GM19463 (cell line): ENCODE data around the gene PTPN4.

Experiments used
- ATAC-seq: cut with Tn5 transposase; IDR thresholded peaks from one replicate; pipeline ENCODE4 v1.9.1; 2021; ENCODE audit warnings: mild to moderate bottlenecking, moderate library complexity; ENCODE audit not compliant: unreplicated experiment

PTPN4 gene

DNA sequence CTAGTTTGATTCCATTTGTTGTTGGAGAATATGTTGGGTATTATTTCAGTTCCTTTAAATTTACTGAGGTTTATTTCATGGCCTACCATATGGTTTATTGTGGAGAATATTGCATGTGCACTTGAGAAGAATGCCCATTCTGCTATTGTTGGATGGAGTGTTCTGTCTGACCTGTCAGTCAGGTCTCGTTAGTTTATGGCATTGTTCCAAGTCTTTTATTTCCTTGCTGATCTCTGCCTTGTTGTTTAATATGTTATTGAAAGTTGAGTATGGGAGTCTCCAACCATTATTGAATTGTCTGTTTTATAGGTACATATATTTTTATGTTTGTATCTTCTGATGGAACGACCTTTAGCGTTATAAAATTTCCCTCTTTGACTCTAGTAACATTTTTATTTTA lies 86.3 kb downstream of the PTPN4 start:
- no peak for ATAC-seq

DNA sequence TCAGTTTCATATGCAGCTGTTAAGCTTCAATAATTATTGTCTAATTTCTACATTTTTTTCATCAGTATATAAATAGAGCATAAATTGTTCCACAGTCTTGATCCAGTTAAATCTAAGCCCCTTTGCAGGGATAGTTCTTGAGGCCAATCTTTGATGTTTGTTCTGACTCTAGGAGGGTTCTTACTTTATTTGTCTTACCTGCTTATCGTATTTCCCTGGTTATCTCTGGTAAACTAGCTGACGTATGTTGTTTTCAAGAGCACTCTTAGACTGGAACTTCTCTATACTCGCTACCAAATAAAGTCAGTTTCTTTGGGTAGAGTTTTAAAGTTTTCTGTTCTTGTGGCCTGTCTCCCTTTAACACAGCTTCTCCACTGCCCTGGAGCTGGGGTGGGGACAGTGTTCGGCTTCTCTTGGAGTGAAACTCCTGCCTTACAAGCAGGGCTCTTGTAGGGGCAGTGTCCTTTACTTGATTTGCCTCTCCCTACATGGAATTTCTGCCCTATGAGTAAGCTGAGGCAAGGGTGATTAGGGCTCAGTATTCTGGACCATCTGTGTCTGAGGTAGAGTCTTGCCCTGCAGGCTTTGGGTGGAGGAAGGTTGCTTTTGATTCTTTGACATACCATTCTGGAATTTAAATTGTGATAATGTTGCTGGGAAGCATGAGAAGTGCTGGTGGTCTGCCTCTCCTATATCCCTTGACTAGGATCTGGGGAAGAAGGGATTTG lies 90.3 kb downstream of the PTPN4 start:
- no peak for ATAC-seq

DNA sequence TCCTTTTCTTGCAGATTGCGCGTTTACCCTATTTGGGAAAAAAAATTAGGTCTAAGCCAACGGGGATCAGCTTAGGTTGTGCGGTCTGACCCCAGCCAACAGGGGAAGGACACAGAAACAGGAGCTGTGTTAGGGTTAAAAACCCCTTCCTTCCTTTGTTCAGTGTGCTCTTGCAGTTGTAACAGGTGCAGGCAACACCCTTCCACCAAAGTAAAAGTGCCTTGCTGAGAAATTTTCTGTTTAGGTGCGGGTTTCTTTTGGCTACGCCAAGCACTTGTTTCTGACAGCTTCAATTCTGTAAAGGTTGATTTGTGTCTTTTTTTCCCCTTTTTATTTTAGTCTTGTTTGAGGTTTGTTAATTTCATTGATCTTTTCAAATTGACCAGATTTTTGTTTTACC lies 92.5 kb downstream of the PTPN4 start:
- ATAC-seq, result no peak

DNA sequence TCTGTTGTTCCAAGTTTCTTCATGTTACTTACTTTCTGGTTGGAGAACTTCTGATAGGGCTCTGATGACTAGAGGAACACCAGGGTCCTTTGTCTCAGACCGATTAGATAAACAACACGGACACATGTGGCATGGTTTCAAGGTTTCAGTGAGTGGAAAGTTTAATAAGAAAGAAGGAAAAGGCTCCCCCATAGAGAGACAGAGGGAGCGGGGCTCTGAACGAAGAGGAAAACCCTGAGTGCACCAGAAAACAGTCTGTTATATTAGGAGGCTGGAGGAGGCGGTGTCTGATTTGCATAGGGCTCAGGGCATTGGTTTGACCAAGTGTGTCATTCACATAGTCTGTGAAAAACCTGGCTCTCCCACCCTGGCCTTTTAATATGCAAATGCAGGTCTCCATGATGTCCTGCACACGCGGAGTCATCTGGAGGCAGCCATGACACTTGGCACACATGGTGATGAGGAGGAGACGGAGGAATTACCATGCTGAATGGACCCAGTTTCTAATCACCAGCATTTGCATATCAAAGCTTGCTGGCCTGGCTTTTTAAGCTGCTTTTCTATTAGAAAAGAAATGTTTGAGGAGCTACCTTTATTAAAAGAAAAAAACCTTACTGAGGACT lies 94.2 kb downstream of the PTPN4 start:
- ATAC-seq, result no peak

DNA sequence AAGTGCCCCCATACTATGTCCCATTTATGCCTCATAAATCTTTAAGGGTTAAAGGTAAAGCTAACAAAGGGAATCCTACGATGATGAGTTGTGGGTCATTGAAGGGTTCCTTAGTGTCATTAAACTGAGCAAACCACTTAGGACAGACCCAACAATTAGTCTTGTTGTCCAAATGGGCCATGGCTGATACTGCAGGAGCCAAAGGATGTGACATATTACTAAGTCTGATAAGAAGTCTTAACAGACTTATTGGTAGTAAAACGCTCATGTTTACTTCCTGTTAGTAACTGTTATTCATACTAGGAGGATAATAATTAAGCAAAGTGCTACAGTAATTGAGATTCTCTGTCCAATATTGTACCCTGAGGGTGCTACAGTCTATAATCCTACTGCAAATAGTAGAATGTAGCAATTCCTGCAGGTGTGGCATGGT lies 96.8 kb downstream of the PTPN4 start:
- no peak for ATAC-seq

DNA sequence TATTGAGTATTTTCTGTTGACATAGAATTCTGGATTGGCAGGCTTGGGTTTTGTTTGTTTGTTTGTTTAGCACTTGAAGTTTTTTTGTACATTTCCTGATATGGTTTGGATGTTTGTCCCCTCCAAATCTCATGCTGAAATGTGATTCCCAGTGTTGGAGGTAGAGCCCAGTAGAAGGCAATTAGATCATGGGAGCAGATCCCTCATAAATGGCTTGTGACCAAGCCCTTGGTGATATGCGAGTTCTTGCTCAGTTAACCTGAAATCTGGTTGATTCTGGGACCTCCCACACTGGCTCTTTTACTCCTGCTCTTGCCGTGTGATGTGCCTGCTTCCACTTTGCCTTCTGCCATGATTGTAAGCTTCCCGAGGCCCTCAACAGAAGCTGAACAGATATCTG lies 98.0 kb downstream of the PTPN4 start:
- ATAC-seq, result no peak

DNA sequence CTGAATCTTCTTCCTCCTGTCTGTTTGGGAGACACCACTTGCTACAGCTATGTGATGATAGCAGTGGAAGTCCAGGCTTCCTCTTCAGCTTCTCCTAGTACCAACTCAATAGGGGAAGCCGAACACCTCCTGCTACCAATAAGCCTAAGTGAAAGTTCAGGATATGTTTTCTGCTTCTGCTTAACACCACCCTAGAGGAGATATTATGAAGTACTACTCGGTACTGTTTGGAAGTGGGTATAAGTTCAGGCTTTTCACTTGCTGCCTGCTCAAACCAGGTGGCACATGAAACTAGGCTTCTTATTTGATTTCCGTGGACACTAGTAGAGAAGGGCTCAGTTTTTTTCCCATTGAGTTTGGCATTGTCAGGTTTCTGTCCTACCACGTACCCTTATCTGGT lies 99.8 kb downstream of the PTPN4 start:
- ATAC-seq, result no peak

DNA sequence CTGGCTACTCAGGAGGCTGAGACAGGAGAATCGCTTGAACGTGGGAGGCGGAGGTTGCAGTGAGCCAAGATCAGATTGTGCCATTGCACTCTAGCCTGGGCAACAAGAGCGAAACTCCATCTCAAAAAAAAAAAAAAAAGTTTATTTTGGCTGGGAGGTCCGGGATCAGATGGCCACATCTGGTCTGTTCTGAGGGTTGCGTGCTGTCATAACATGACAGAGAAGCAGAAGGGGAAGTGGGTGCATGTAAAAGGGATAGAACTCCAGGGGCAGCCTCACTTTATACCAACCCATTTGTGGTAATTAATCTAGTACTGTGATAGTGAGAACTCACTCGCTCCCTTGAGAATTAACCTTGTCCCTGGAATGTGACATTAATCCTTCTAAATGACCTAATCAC lies 101.2 kb downstream of the PTPN4 start:
- no peak for ATAC-seq

DNA sequence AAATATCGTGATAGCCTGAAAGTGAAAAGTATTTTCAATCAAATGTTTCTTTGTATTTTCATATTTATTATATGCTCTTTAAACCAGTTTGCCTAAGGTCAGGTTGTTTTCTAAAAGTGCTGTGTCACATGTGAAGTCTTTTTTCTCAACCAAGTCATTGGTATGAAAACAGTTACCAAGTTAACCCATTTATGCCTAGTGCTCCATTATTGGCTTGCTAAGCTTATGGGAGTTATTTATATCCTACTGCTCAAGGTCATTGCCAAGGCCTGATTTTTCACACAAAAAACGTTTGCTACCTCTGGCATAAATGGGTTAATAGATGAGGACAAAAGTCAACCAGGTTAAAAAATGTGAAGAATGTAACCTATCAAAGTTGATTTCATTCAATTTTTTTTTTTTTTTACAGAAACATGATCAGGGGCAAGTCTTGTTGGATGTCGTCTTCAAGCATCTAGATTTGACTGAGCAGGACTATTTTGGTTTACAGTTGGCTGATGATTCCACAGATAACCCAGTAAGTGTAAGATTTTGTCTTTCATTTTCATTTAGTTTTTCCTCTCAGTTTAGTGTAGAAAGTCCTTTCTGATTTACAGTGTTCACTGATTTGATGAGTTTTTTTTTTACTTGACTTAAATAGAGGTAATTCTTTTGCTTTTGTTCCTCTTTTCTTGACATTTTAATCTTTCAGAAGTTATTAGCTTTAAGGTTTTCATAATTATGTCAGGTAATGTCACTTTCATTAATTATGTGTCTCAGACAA lies 102.6 kb downstream of the PTPN4 start:
- peak; percentile 66 for ATAC-seq

DNA sequence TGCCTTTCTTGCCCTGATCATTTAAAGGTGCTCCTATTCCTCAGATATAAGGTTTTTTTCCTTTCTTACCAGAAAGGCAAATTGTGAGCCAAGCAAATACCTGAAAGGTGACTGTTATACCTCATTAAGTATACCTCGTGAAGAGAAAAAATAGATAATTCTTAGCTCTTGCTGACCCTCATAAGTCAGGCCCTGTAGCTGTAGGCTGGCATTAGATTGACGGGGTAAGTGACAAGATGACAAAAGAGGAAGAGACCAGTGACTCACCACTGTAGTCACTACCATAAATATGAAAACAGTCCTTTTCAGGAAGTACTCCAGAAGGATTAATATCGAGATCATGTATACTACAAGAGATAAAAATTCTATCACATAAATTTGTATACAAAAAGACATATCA lies 104.6 kb downstream of the PTPN4 start:
- peak; percentile 46 for ATAC-seq

DNA sequence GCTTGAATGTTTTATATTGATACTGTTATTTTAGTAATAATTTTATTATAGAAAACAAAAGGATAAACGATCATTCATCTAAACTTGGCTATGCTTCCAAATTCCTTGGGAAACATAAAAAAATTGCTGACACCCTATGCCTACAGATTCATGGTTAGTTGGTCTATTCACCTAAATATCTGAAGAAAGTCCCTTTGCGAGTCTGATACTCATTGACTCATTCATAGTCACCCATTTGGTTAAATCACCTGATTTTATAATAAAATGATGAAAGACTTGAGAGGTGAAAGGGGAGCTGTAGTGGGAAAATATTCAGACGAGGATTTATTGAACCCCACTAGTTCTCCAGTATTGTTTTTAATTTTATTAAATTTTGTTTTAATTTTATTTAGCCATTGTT lies 112.0 kb downstream of the PTPN4 start:
- ATAC-seq, result no peak

DNA sequence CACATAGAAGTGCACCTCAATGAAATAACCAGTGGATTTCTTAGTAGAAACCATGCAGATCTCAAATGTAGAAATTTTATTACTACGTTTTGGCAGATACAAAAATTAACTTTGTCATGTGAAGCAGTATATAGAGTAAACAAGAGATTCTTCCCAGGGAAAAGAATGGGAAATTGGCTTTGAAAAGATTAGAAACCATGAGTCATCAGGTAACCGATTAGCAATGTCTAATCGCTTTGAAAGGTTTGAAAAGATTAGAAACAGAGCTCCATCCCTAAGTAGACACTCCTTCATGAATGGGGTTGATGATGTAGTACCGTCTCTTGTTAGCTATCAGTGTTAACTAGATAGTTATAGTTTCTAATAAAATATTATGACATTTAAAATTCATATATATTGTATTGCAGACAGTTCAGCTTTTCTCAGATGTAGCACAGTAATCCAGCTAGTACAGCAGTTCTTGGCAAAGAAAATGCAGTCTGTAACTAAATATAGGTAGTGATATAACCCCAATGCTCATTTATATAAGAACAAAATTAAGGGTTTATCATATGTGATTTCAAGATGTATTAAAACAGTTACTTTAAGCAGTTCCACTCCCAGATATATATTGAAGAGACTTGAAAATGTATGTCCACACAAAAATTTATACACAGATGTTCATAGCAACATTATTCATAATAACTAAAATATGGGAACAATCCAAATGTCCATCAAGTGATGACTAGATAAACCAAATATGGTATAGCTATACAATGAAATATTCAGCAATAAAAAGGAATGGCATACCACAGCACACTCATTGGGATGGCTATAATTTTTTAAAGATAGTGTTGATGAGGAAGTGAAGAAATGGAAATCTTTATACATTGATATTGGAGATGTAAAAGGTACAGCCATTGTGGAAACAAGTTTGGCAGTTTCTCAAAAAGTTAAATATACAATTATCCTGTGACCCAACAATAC lies 113.9 kb downstream of the PTPN4 start:
- ATAC-seq, result no peak

DNA sequence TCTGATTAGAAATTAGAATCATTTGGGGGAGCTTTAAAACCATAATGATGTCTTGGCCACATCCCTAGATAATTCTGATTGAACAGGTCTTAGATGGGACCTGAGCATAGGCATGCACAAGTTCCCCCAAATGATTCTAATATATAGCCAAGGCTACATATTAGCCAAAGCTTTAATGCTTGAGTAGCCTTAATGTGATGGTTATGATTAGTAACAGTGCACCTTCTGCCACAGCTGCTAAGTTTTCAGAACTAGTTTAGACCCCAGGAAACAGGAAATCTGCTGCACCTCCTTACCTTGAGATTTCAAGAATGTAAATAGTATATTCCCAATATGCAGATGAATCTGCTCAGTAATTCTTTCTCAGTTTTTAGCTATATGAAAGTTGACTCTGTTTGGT lies 119.8 kb downstream of the PTPN4 start:
- peak; percentile 86 for ATAC-seq

DNA sequence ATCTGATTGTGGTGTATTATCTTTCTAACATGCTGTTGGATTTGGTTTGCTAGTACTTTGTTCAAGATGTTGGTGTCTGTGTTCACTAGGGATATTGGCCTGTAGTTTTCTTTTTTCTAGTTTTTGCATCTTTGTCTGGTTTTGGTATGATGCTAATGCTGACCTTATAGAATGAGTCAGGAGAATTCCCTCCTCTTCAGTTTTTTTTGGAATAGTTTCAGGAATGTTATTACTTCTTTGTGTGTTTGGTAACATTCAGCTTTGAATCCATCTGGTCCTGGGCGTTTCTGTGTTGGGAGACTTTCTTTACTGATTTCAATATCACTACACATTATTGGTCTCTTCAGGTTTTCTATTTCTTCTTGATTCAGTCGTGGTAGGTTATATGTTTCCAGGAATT lies 129.0 kb downstream of the PTPN4 start:
- no peak for ATAC-seq

DNA sequence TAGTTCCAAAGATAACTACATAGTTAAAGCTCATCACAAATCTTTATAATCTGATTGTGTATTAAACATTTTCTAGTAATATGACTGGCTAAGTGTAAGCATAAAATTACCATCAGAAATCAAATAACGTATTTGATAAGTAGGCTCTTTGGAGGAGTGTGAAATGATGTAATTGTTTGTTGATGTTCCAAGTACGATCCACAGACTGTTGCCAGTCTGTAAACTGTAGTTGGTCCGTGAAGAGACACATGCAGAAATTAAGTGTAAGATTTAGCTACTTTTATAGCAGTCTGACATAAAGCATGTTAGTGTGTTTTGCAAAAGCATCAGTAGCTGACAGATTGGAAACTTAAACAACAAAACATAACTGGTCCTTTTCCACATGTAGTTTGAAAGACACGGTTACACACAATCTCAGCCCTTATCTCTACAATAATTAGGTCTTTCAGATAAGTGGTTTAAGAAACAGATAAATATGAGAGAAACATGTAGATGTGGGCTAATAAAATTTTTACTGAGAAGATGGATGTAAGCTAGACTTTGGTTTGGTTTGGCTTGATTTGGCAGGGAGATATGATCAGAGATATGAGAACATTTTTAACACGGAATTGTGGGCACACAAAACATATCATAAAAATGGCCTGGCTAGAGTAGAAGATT lies 138.1 kb downstream of the PTPN4 start:
- no peak for ATAC-seq

DNA sequence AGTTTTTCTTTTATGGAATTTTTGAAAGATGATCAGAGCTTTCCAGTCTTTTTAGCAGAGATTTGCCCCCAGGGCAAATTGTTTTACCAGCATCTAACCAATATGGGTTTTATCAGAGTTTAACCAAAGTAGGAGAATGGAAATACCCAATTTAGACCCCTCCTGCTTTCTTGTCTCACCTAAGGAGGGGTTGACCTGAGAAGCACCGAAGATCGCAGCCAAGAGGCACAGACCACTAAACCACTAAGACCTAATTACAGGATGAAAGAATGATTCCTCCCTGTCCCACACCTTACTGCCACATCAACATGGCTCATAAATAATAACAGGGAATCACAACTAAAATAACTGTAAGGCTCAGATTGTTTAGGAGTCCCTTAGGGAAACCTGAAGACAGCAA lies 141.3 kb downstream of the PTPN4 start:
- no peak for ATAC-seq

DNA sequence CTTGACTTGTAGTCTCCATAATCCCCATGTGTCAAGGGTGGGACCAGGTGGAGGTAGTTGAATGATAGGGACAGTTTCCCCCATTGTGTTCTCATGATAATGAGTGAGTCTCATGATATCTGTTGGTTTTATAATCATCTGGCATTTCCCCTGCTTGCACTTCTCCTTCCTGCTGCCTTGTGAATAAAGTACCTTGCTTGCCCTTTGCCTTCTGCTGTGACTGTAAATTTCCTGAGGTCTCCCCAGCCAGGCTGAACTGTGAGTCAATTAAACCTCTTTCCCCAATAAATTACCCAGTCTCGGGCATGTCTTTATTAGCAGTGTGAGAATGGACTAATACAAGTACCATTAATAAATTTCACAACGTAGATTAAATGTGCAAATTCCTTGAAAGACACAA lies 150.8 kb downstream of the PTPN4 start:
- ATAC-seq, result no peak

DNA sequence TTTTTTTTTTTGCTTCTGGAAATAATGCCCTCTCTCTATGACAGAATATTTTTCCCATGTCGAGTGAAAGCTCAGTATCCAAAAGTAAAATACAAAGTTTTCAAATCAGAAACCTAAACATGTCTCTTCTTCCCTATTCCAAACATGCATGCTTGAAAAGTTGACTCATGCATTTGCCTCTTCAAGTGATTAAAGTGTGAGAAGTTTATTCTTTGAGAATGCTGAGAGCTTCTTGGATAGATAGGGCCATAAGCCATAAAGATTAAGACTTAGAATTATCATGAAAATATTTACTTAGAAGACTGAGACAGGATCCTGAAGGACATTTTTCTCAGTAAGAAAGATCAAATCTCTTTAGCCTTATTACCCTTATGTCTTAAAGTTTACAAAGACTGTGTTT lies 154.5 kb downstream of the PTPN4 start:
- no peak for ATAC-seq

DNA sequence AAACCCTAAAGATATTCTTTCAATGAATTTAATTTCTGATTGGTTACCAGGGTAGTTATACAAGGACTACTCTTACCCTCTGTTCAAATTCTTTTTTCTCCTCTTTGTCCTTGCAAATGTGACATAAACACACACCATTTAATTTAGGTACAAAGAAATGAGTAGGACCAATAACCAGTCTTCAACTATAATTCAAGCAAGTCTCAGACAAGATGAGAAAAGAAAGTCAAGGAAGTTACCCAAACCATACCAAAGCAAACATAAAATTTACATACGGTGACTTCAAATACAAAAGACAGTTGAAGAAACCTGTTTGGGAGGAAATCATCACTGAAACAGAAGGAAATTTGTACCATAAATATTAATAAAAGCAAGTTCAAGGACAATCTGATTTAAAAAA lies 162.1 kb downstream of the PTPN4 start:
- ATAC-seq, result no peak

DNA sequence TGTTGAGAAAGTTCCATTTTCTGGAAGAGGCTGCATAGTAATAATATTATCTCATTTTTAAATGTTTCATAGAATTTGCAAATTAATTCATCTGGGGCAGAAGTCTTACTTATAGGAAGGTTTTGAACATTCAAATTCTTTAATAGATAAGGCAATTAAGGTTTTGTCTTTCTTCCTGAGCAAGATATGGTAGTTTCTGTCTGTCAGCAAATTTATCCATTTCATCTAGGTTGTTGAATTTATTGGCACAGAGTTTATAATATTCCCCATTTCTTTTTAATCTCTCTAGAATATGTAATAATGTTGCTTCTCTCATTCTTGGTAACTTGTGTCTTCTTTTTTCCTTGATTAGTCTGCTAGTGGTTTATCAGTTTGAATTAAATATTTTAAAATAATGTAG lies 163.0 kb downstream of the PTPN4 start:
- no peak for ATAC-seq
